Lower leg skin (tissue), 4 donors: ENCODE measurements around the gene SLC16A12. TPM values are rescaled to one million over a fixed set of nuclear protein-coding genes. Genes with fewer than 3 reads are reported as not detected.

Experiments
- DNase-seq, 2 donors: peaks; one replicate each; pipeline ENCODE4 v3.0.0-alpha.2; 2019; ENCODE audit warnings: low spot score in 2 of 2
- H3K4me3 ChIP-seq: fragments of 200-600 bp; sonication (generic); 2 replicates; pipeline ENCODE4 v1.5.1; 2017; ENCODE audit warnings: mild to moderate bottlenecking, low read depth; ENCODE audit not compliant: poor library complexity, severe bottlenecking
- CTCF ChIP-seq, 3 donors: fragments of 450-650 bp; IDR thresholded peaks; one replicate each; pipeline ENCODE4 v1.5.1; 2016; ENCODE audit warnings: antibody characterized with exemption in 3 of 3, mild to moderate bottlenecking in 3 of 3, moderate library complexity in 2 of 3
- POLR2A ChIP-seq, 2 donors: fragments of 450-650 bp; IDR thresholded peaks; one replicate each; pipeline ENCODE4 v1.6.1; 2016 to 2017; ENCODE audit warnings: antibody characterized with exemption in 2 of 2, mild to moderate bottlenecking in 1 of 2, moderate library complexity in 1 of 2
- WGBS, 2 donors: methylation state at CpG; one replicate each; pipeline ENCODE4 v1.1.5; 2018; 5-methylcytosine and 5-hydroxymethylcytosine counted together
- intact Hi-C: fragments of 100-400 bp; cut with DNase I; formaldehyde crosslinking; loops from one replicate; pipeline ENCODE4 v1.15.0; 2023; ENCODE audit warnings: low total_unique reads
- total RNA-seq, 4 donors: library from RNA; depleted of rRNA; stranded (reverse); fragments of >200 nt; gene quantifications; one replicate each; pipeline ENCODE4 v1.1.0, GENCODE V29; 2016

Gene SLC16A12
- total RNA-seq, 4 donors from 2014 or later, result 0.13 to 1.5 (median 0.90) TPM

GRCh38 chr10:89479771-89480446, 55.5 kb downstream of the SLC16A12 start:
- no peak overlapping the region for H3K4me3 ChIP-seq
- intact Hi-C loops, result no loop called here
- peak in 1 of 2 donors; percentile 34 for DNase-seq
- TF ChIP-seq CTCF (IDR thresholded peaks at IDR 0.05) (no peak), POLR2A (IDR thresholded peaks at IDR 0.05) (no peak)
- 70 to 75% methylated on average over 1 of the region's 1 CpG for WGBS, 2 donors

GRCh38 chr10:89478739-89479654, 56.4 kb downstream of the SLC16A12 start:
- 58% methylated on average over 5 of the region's 5 CpGs for WGBS, 2 donors
- H3K4me3 ChIP-seq, result no peak overlapping the region
- peak in 1 of 2 donors; percentile 54 for DNase-seq
- intact Hi-C loops, result no loop called here
- TF ChIP-seq POLR2A (IDR thresholded peaks at IDR 0.05), result no peak
- TF ChIP-seq CTCF (IDR thresholded peaks at IDR 0.05), result no peak

GRCh38 chr10:89478085-89478738, 57.2 kb downstream of the SLC16A12 start:
- TF ChIP-seq CTCF (IDR thresholded peaks at IDR 0.05) (no peak), POLR2A (IDR thresholded peaks at IDR 0.05) (no peak)
- H3K4me3 ChIP-seq, result no peak overlapping the region
- intact Hi-C loops, result no loop called here
- DNase-seq, result no peak
- 74 to 79% methylated on average over 4 of the region's 4 CpGs for WGBS, 2 donors

GRCh38 chr10:89476150-89476549, 59.2 kb downstream of the SLC16A12 start:
- WGBS, 2 donors, result 68 to 75% methylated on average over 6 of the region's 6 CpGs
- no peak overlapping the region for H3K4me3 ChIP-seq
- intact Hi-C loops, result no loop called here
- TF ChIP-seq CTCF (IDR thresholded peaks at IDR 0.05), result no peak
- TF ChIP-seq POLR2A (IDR thresholded peaks at IDR 0.05), result no peak
- DNase-seq, result no peak

GRCh38 chr10:89475591-89475998, 59.8 kb downstream of the SLC16A12 start:
- TF ChIP-seq POLR2A (IDR thresholded peaks at IDR 0.05) (no peak), CTCF (IDR thresholded peaks at IDR 0.05) (no peak)
- H3K4me3 ChIP-seq, result no peak overlapping the region
- intact Hi-C loops, result no loop called here
- no peak for DNase-seq
- 48 to 49% methylated on average over 4 of the region's 4 CpGs for WGBS, 2 donors
